ENCODE data around the gene ANKRD55. TPM values are rescaled to one million over a fixed set of nuclear protein-coding genes. Genes with fewer than 3 reads are reported as not detected.

The ANKRD55 gene
- total and polyA plus RNA-seq, 2 donors (not counting 1 experiment from before 2014, with no cell fraction given): 0.07 TPM; not detected in 1

DNA sequence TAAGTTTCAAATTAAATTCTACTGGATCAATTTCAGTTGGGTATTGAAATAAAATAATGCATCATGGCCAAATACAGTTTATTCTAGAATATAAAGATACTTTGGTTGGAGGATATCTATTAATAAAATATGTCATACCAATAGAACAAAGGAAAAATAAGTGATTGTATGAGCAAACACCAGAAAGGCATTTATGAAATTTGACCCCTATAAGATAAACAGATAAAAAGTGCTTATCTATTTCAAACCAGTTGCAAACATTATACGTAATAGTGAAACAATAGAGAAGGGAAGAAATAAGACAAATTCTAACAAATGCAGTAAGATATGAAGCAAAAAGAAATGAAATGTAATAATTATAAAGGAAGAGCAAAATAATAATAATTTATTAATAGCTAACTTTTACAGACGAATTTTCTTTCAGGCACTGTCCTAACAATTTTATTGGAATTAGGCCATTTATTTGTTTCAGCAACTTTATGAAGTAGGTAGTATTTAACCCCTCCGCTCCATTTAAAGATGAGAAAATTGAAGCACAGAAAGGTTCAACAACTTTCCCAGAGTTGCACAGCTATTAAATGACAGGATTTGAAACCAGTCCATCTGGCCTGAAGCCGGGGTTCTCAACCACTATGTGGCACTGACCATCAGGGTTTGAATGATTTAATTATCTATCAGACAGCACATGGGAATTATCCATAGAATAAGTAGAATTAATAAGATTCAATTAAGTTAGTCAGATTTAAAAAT lies 20.8 kb downstream of the ANKRD55 start:
- Histone ChIP-seq H3K36me3 (replicated peaks in 1 of 2; ENCODE audit: control extremely low read depth in 1 of 2, control insufficient read depth in 1 of 2, extremely low read depth in 1 of 2, insufficient read depth in 2 of 2, low read length in 1 of 2) (no peaks in the 10 kb centered on the region), H3K4me1 (ENCODE audit: control insufficient read depth in 2 of 2, insufficient read depth in 2 of 2, low read length in 2 of 2) (no peaks in the 10 kb centered on the region), H3K79me2 (ENCODE audit: control insufficient read depth, insufficient read depth, low read length) (no peaks in the 10 kb centered on the region), H2AFZ (ENCODE audit: insufficient read depth, low read depth, low read length, poor library complexity, severe bottlenecking) (no peak overlapping the region), H3K4me2 (replicated peaks; ENCODE audit: low read depth, low read length, poor library complexity, severe bottlenecking) (no peak overlapping the region), H3K9ac (ENCODE audit: low read length) (no peak overlapping the region), H3K9me3 (ENCODE audit: control extremely low read depth in 1 of 3, control insufficient read depth in 2 of 3, insufficient read depth in 1 of 3, low read length in 2 of 3) (peaks cover 3 to 11% (median 4%) of the 10 kb centered on the region in 3 donors), H3K27ac (ENCODE audit: low read length in 2 of 2) (no peak overlapping the region), H3K4me3 (ENCODE audit: control extremely low read depth in 1 of 5, extremely low read depth in 1 of 5, insufficient read depth in 1 of 5, low read depth in 2 of 5, low read length in 4 of 5) (no peak overlapping the region), H3K27me3 (replicated peaks in 1 of 4; ENCODE audit: control extremely low read depth in 1 of 4, control insufficient read depth in 3 of 4, insufficient read depth in 4 of 4, low read length in 3 of 4) (no peaks in the 10 kb centered on the region), H4K20me1 (ENCODE audit: control insufficient read depth, insufficient read depth, low read length, poor library complexity, severe bottlenecking) (no peaks in the 10 kb centered on the region)
- Mint-ChIP-seq H3K27me3 (peaks cover 9% of the 10 kb centered on the region), H3K4me1 (no peaks in the 10 kb centered on the region), H3K9me3 (ENCODE audit: insufficient read depth) (peaks cover 11% of the 10 kb centered on the region), H3K4me3 (no peak overlapping the region), H3K27ac (no peak overlapping the region)
- intact Hi-C loops (cut with micrococcal nuclease): no loop called here
- ChIA-PET CTCF (no interaction called here), POLR2A (no interaction called here)
- DNase-seq (no peak), ATAC-seq (ENCODE audit: low read depth) (no peak)
- TF ChIP-seq, protein P1, sequence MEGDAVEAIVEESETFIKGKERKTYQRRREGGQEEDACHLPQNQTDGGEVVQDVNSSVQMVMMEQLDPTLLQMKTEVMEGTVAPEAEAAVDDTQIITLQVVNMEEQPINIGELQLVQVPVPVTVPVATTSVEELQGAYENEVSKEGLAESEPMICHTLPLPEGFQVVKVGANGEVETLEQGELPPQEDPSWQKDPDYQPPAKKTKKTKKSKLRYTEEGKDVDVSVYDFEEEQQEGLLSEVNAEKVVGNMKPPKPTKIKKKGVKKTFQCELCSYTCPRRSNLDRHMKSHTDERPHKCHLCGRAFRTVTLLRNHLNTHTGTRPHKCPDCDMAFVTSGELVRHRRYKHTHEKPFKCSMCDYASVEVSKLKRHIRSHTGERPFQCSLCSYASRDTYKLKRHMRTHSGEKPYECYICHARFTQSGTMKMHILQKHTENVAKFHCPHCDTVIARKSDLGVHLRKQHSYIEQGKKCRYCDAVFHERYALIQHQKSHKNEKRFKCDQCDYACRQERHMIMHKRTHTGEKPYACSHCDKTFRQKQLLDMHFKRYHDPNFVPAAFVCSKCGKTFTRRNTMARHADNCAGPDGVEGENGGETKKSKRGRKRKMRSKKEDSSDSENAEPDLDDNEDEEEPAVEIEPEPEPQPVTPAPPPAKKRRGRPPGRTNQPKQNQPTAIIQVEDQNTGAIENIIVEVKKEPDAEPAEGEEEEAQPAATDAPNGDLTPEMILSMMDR (IDR thresholded peaks at IDR 0.05): no peak
- no peak for TF ChIP-seq EZH2 (IDR thresholded peaks at IDR 0.05; ENCODE audit: borderline replicate concordance, insufficient read depth, low read depth, low read length, poor library complexity, severe bottlenecking)
- no CpG with 5 or more reads among the region's 4 CpGs for WGBS (ENCODE audit: insufficient coverage)

DNA sequence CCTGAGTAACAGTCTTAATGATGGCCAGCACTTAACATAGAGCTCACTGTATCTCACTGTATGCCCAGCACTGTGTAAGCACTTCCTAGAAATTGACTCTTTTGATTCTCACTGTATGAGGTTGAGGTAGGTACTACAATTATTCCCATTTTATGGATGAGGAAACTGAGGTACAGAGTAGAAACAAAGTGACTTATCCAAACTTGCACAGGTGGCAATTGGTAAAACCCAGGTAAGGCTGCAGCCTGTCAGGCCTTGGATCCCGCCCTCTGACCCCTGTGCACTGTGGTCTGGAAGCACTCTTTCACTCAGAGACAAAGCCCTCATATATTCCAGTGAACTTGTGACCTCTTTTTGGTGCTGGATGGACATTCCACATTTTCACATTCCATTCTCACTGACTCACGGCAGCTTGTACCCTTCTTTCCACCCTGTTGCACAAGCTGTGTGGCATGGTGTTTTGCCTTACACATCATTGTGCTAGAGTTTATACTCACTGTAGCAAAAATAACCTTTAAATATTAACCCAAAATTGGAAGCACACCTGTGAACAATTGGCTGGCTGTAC lies 21.7 kb downstream of the ANKRD55 start:
- Histone ChIP-seq H3K9ac (ENCODE audit: low read length) (no peak overlapping the region), H3K4me3 (ENCODE audit: control extremely low read depth in 1 of 5, extremely low read depth in 1 of 5, insufficient read depth in 1 of 5, low read depth in 2 of 5, low read length in 4 of 5) (no peak overlapping the region), H4K20me1 (ENCODE audit: control insufficient read depth, insufficient read depth, low read length, poor library complexity, severe bottlenecking) (no peaks in the 10 kb centered on the region), H2AFZ (ENCODE audit: insufficient read depth, low read depth, low read length, poor library complexity, severe bottlenecking) (no peak overlapping the region), H3K9me3 (ENCODE audit: control extremely low read depth in 1 of 3, control insufficient read depth in 2 of 3, insufficient read depth in 1 of 3, low read length in 2 of 3) (peaks cover 0 to 6% (median 4%) of the 10 kb centered on the region in 3 donors), H3K4me2 (replicated peaks; ENCODE audit: low read depth, low read length, poor library complexity, severe bottlenecking) (no peak overlapping the region), H3K4me1 (ENCODE audit: control insufficient read depth in 2 of 2, insufficient read depth in 2 of 2, low read length in 2 of 2) (no peaks in the 10 kb centered on the region), H3K27ac (ENCODE audit: low read length in 2 of 2) (no peak overlapping the region), H3K27me3 (replicated peaks in 1 of 4; ENCODE audit: control extremely low read depth in 1 of 4, control insufficient read depth in 3 of 4, insufficient read depth in 4 of 4, low read length in 3 of 4) (no peaks in the 10 kb centered on the region), H3K79me2 (ENCODE audit: control insufficient read depth, insufficient read depth, low read length) (no peaks in the 10 kb centered on the region), H3K36me3 (replicated peaks in 1 of 2; ENCODE audit: control extremely low read depth in 1 of 2, control insufficient read depth in 1 of 2, extremely low read depth in 1 of 2, insufficient read depth in 2 of 2, low read length in 1 of 2) (no peaks in the 10 kb centered on the region)
- CTCF ChIA-PET: no interaction called here
- peaks cover 7% of the 10 kb centered on the region for H3K9me3 Mint-ChIP-seq (ENCODE audit: insufficient read depth)
- peaks cover 8% of the 10 kb centered on the region for H3K27me3 Mint-ChIP-seq
- DNase-seq (no peak), ATAC-seq (ENCODE audit: low read depth) (no peak)
- WGBS (ENCODE audit: insufficient coverage): 94% methylated on average over 2 of the region's 2 CpGs
- intact Hi-C loops (cut with micrococcal nuclease): no loop called here
- H3K4me1 Mint-ChIP-seq: no peaks in the 10 kb centered on the region
- no peak overlapping the region for H3K27ac Mint-ChIP-seq
- POLR2A ChIA-PET: no interaction called here
- no peak for TF ChIP-seq EZH2 (IDR thresholded peaks at IDR 0.05; ENCODE audit: borderline replicate concordance, insufficient read depth, low read depth, low read length, poor library complexity, severe bottlenecking)
- TF ChIP-seq, protein P1 (IDR thresholded peaks at IDR 0.05): no peak
- H3K4me3 Mint-ChIP-seq: no peak overlapping the region

All from B cell (primary cell).